A549 (cell line): ENCODE measurements around the gene TSTD1. TPM values are rescaled to one million over a fixed set of nuclear protein-coding genes. Genes with fewer than 3 reads are reported as not detected.
"Not testable (repeated sequence)": the region's sequence is repeated elsewhere in the genome, so short reads cannot be mapped to it uniquely, and the experiment has no call there.

ENCODE experiments used
- ATAC-seq, 2 experiments: fragments of 200-7000 bp in 1 of 2; fragments of >200 bp in 1 of 2; cut with Nextera tagmentation in 1 of 2; cut with Tn5 transposase in 1 of 2; 3 replicates each; pipeline versions ENCODE4 v1.8.0 to v1.9.1; 2018 to 2020; ENCODE audit warnings: mild to moderate bottlenecking in 1 of 2, moderate library complexity in 1 of 2
- CTCF ChIA-PET: fragments of 300-600 bp; sonication (Branson Sonifier 250); formaldehyde crosslinking; extraction: SDS; loops from one replicate; lab custom pipeline; 2021; ENCODE audit warnings: antibody characterized with exemption, inconsistent platforms; lab: Yijun Ruan, JAX
- POLR2A ChIA-PET: fragments of 350-600 bp; formaldehyde crosslinking; extraction: SDS; loops from one replicate; lab custom pipeline; 2021; ENCODE audit warnings: antibody characterized with exemption, inconsistent platforms; lab: Yijun Ruan, JAX
- DNase-seq, 2 experiments: peaks; one replicate each; pipeline versions ENCODE4 v3.0.0 to v3.0.0-alpha.2; 2011 to 2016; ENCODE audit warnings: low read depth in 1 of 2, low spot score in 1 of 2
- FAIRE-seq: peaks from 2 replicates; lab custom pipeline; 2011; peaks lifted over from hg19 to GRCh38; lab: Jason Lieb, UNC
- H3K27ac ChIP-seq, 2 experiments: fragments of >200 bp; sonication (Bioruptor Twin); formaldehyde crosslinking; 3 replicates each; pipeline ENCODE4 v1.5.1; 2016 to 2017
- H3K4me1 ChIP-seq: fragments of >200 bp; sonication (Bioruptor Twin); formaldehyde crosslinking; 3 replicates; pipeline ENCODE4 v1.6.1; 2016
- H3K4me2 ChIP-seq: fragments of >200 bp; sonication (Bioruptor Twin); formaldehyde crosslinking; 3 replicates; pipeline ENCODE4 v1.6.1; 2016
- H3K4me3 ChIP-seq: fragments of >200 bp; sonication (Bioruptor Twin); formaldehyde crosslinking; 3 replicates; pipeline ENCODE4 v1.5.1; 2016
- H3K9me3 ChIP-seq: fragments of >200 bp; sonication (Bioruptor Twin); formaldehyde crosslinking; 3 replicates; pipeline ENCODE4 v1.6.1; 2016
- BHLHE40 ChIP-seq: IDR thresholded peaks from 2 replicates; pipeline ENCODE4 v1.6.1; 2012; ENCODE audit warnings: low read depth, low read length, inconsistent platforms
- CBX2 ChIP-seq: fragments of 200-600 bp; sonication (generic); IDR thresholded peaks from 2 replicates; pipeline ENCODE4 v1.6.1; 2016; ENCODE audit warnings: low read depth, mild to moderate bottlenecking, borderline replicate concordance
- CEBPB ChIP-seq, 2 experiments: fragments of >200 bp in 1 of 2; sonication (Bioruptor Twin) in 1 of 2; formaldehyde crosslinking in 1 of 2; IDR thresholded peaks; 2 replicates each; pipeline ENCODE4 v1.6.1; 2012 to 2016
- CTCF ChIP-seq: fragments of >200 bp; sonication (Bioruptor Twin); formaldehyde crosslinking; IDR thresholded peaks from 3 replicates; pipeline ENCODE4 v1.5.1; 2016
- ESRRA ChIP-seq: fragments of 150-350 bp; IDR thresholded peaks from 2 replicates; pipeline ENCODE4 v1.6.1; 2014; ENCODE audit warnings: mild to moderate bottlenecking, low read length, borderline replicate concordance
- FOSB ChIP-seq: fragments of 250-450 bp; sonication (Bioruptor Pico); IDR thresholded peaks from 2 replicates; pipeline ENCODE4 v1.5.0; 2020; ENCODE audit warnings: mild to moderate bottlenecking, moderate library complexity
- FOXS1 ChIP-seq: fragments of 250-450 bp; sonication (Bioruptor Pico); IDR thresholded peaks from 2 replicates; pipeline ENCODE4 v1.5.0; 2020; ENCODE audit warnings: mild to moderate bottlenecking, moderate library complexity
- HES2 ChIP-seq: fragments of >200 bp; sonication (Bioruptor Twin); formaldehyde crosslinking; IDR thresholded peaks from 2 replicates; pipeline ENCODE4 v1.6.1; 2016
- HOXA7 ChIP-seq: fragments of 250-450 bp; sonication (Bioruptor Pico); IDR thresholded peaks from 2 replicates; pipeline ENCODE4 v1.5.0; 2020; ENCODE audit warnings: mild to moderate bottlenecking, moderate library complexity
- JUN ChIP-seq, 2 experiments: fragments of >200 bp; sonication (Bioruptor Twin); formaldehyde crosslinking; IDR thresholded peaks; 2 replicates in 1 of 2; 3 replicates in 1 of 2; pipeline ENCODE4 v1.6.1; 2016 to 2017
- KDM1A ChIP-seq: fragments of 200-600 bp; sonication (generic); IDR thresholded peaks from 2 replicates; pipeline ENCODE4 v1.6.1; 2016; ENCODE audit warnings: low read depth, mild to moderate bottlenecking
- MAFK ChIP-seq: fragments of 450-650 bp; IDR thresholded peaks from 2 replicates; pipeline ENCODE4 v1.6.1; 2014; ENCODE audit not compliant: partially characterized antibody
- MYC ChIP-seq: IDR thresholded peaks from 2 replicates; pipeline ENCODE4 v1.6.1; 2012; ENCODE audit warnings: mild to moderate bottlenecking, inconsistent platforms, low read length, improper control_type of control experiment, borderline replicate concordance
- NR3C1 ChIP-seq: fragments of >200 bp; sonication (Bioruptor Twin); formaldehyde crosslinking; IDR thresholded peaks from 3 replicates; pipeline ENCODE4 v1.6.1; 2017
- POLR2AphosphoS2 ChIP-seq: conservative IDR thresholded peaks from 2 replicates; pipeline ENCODE4 v1.6.1; 2012; ENCODE audit warnings: low read length, improper control_type of control experiment, inconsistent platforms
- TFCP2L1 ChIP-seq: fragments of 250-450 bp; sonication (Bioruptor Pico); IDR thresholded peaks from 2 replicates; pipeline ENCODE4 v1.5.0; 2021; ENCODE audit warnings: mild to moderate bottlenecking
- ZFP36 ChIP-seq: fragments of 450-650 bp; IDR thresholded peaks from 2 replicates; pipeline ENCODE4 v1.6.1; 2014; ENCODE audit warnings: borderline replicate concordance; ENCODE audit not compliant: partially characterized antibody
- ZNF302 ChIP-seq: fragments of 250-450 bp; sonication (Bioruptor Pico); IDR thresholded peaks from 2 replicates; pipeline ENCODE4 v1.9.0; 2021; ENCODE audit warnings: inconsistent platforms, mild to moderate bottlenecking, moderate library complexity
- WGBS: methylation state at CpG from one replicate; pipeline ENCODE4 v1.1.6; 2017; ENCODE audit errors: missing lambda C conversion rate; 5-methylcytosine and 5-hydroxymethylcytosine counted together
- polyA plus RNA-seq, 4 experiments: library from polyadenylated mRNA; depleted of rRNA in 3 of 4; stranded (reverse); fragments of >200 nt; fragmentation: RNase III in 1 of 4; extraction: RNeasy Plus Mini Kit Qiagen cat#74134 plus additional on column Dnase treatment in 1 of 4; gene quantifications; 2 replicates in 3 of 4; 3 replicates in 1 of 4; pipeline ENCODE4 v1.2.3, GENCODE V29; 2011 to 2017
- TF ChIP-seq, protein P1 (sequence below): fragments of 450-650 bp; IDR thresholded peaks from 2 replicates; pipeline ENCODE4 v1.6.1; 2014; ENCODE audit warnings: antibody characterized with exemption
- TF ChIP-seq, protein P2 (sequence below): fragments of 150-350 bp; IDR thresholded peaks from 2 replicates; pipeline ENCODE4 v1.6.1; 2014; ENCODE audit warnings: low read depth, mild to moderate bottlenecking, low read length

The TSTD1 gene
- polyA plus RNA-seq, 2 of the 4 experiments (the other 2 are of a cell fraction): 0.17 TPM; not detected in 1

GRCh38 chr1:161032409-161032808, 6.4 kb downstream of the TSTD1 start:
- DNase-seq: no peak
- no peak overlapping the region for H3K27ac ChIP-seq
- no peaks in the 10 kb centered on the region for H3K9me3 ChIP-seq
- WGBS: 70% methylated on average over 1 of the region's 1 CpG
- FAIRE-seq: no peak
- POLR2A ChIA-PET: no interaction called here
- CTCF ChIA-PET: interaction anchor here (0.9 to 3.2 kb wide), 4 partner anchors 9 to 65 kb away, joined by 3 to 11 read pairs (median 6); partner anchors contain the start of genes KLHDC9 and USF1
- ATAC-seq: no peak
- no peaks in the 10 kb centered on the region for H3K4me1 ChIP-seq
- no peak overlapping the region for H3K4me2 ChIP-seq
- no peak for TF ChIP-seq CEBPB (IDR thresholded peaks at IDR 0.05)
- TF ChIP-seq MYC: no peak
- no peak for TF ChIP-seq MAFK
- TF ChIP-seq ESRRA: no peak
- TF ChIP-seq JUN (IDR thresholded peaks at IDR 0.05): no peak
- no peak for TF ChIP-seq ZNF302
- no peak for TF ChIP-seq ZFP36
- no peak overlapping the region for H3K4me3 ChIP-seq

DNA sequence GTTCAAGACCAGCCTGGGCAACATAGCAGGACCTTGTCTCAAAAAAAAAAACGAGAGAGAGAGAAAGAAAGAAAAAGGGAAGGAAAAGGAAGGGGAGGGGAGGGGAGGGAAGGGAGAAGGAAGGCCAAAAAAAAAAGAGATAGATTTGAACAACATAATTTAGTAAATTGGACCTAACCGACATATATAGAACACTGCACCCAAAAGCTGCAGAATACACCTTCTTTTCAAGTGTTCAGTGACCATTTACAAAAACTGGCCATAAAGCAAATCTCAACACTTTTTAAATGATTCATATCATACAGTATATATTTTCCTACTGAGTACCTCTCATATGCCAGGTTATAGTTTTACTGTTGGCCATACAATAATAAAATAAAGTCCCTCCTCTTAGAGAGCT, 6.9 kb downstream of the TSTD1 start:
- Histone ChIP-seq H3K27ac (no peak overlapping the region), H3K4me1 (no peaks in the 10 kb centered on the region), H3K9me3 (no peaks in the 10 kb centered on the region), H3K4me2 (no peak overlapping the region), H3K4me3 (no peak overlapping the region)
- 50% methylated on average over 2 of the region's 2 CpGs for WGBS
- no peak for FAIRE-seq
- CTCF ChIA-PET: interaction anchor here (1.1 to 3.2 kb wide), 3 partner anchors 10 to 65 kb away, joined by 3 to 11 read pairs (median 9); partner anchors contain the start of gene KLHDC9
- no peak for ATAC-seq
- no peak for DNase-seq
- TF ChIP-seq FOXS1 (CRISPR knock-in tag) (no peak), JUN (IDR thresholded peaks at IDR 0.05) (no peak), BHLHE40 (no peak), CEBPB (IDR thresholded peaks at IDR 0.05) (no peak), POLR2AphosphoS2 (no peak), CTCF (no peak), NR3C1 (no peak), MYC (no peak), ZFP36 (no peak), HES2 (no peak), TFCP2L1 (CRISPR knock-in tag) (no peak), HOXA7 (CRISPR knock-in tag) (no peak), FOSB (CRISPR knock-in tag) (no peak), CBX2 (no peak), KDM1A (no peak)
- TF ChIP-seq, protein P1, sequence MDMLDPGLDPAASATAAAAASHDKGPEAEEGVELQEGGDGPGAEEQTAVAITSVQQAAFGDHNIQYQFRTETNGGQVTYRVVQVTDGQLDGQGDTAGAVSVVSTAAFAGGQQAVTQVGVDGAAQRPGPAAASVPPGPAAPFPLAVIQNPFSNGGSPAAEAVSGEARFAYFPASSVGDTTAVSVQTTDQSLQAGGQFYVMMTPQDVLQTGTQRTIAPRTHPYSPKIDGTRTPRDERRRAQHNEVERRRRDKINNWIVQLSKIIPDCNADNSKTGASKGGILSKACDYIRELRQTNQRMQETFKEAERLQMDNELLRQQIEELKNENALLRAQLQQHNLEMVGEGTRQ: no peak
- TF ChIP-seq, protein P2, sequence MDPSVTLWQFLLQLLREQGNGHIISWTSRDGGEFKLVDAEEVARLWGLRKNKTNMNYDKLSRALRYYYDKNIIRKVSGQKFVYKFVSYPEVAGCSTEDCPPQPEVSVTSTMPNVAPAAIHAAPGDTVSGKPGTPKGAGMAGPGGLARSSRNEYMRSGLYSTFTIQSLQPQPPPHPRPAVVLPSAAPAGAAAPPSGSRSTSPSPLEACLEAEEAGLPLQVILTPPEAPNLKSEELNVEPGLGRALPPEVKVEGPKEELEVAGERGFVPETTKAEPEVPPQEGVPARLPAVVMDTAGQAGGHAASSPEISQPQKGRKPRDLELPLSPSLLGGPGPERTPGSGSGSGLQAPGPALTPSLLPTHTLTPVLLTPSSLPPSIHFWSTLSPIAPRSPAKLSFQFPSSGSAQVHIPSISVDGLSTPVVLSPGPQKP: no peak
- POLR2A ChIA-PET: no interaction called here

DNA sequence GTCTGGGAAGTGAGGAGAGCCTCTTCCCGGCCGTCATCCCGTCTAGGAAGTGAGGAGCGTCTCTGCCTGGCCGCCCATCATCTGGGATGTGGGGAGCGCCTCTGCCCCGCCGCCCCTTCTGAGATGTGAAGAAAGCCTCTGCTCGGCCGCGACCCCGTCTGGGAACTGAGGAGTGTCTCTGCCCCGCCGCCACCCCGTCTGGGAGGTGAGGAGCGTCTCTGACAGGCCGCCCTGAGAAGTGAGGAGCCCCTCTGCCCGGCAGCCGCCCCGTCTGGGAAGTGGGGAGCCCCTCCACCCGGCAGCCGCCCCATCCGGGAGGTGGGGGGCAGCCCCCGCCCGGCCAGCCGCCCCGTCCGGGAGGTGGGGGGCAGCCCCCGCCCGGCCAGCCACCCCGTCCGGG, 9.3 kb downstream of the TSTD1 start:
- H3K9me3 ChIP-seq, FAIRE-seq, ATAC-seq, H3K4me1 ChIP-seq, CTCF ChIA-PET, H3K4me3 ChIP-seq, H3K4me2 ChIP-seq, H3K27ac ChIP-seq, DNase-seq, POLR2A ChIA-PET: not testable (repeated sequence)
- 60% methylated on average over 1 of the region's 32 CpGs for WGBS

- H3K9me3 ChIP-seq, ATAC-seq, H3K4me2 ChIP-seq, H3K4me3 ChIP-seq, H3K27ac ChIP-seq, POLR2A ChIA-PET, DNase-seq, FAIRE-seq: not testable (repeated sequence)
- H3K4me1 ChIP-seq: peaks cover 12% of the 10 kb centered on the region
- 30% methylated on average over 1 of the region's 1 CpG for WGBS
- CTCF ChIA-PET: interaction anchor here (0.5 to 4.3 kb wide), 8 partner anchors 15 to 309 kb away, joined by 3 to 22 read pairs (median 3); partner anchors contain the start of gene KLHDC9
Measured at GRCh38 chr1:161026954-161027353, 11.8 kb downstream of the TSTD1 start.

DNA sequence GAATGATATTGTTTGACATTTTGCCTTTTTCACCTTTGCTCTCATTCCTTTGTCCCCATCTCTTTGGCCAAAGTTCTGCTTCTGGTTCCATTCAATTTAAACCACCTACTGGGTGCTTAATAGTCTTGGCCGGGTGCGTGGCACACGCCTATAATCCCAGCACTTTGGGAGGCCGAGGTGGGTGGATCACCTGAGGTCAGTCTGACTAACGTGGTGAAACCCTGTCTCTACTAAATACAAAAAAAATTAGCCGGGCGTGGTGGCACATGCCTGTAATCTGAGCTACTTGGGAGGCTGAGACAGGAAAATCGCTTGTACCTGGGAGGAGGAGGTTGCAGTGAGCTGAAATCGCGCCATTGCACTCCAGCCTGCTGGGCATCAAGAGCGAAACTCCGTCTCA, 16.3 kb downstream of the TSTD1 start:
- H3K9me3 ChIP-seq, ATAC-seq, FAIRE-seq, DNase-seq: not testable (repeated sequence)
- peak overlapping the region; percentile 41 to 84; a peak in 4 of 6 replicates for H3K27ac ChIP-seq
- CTCF ChIA-PET: interaction anchor here (0.7 to 3.9 kb wide), 3 partner anchors 32 to 152 kb away, joined by 4 to 18 read pairs (median 17); partner anchors contain the start of gene KLHDC9
- peak overlapping the region; percentile 67; the same call in 1 of the 3 replicates for H3K4me3 ChIP-seq
- H3K4me2 ChIP-seq: peak overlapping the region; percentile 94
- WGBS: 39% methylated on average over 12 of the region's 12 CpGs
- H3K4me1 ChIP-seq: peaks cover 43% of the 10 kb centered on the region
- POLR2A ChIA-PET: interaction anchor here (1.4 to 2.2 kb wide), 2 partner anchors 18 to 23 kb away, joined by 6 to 32 read pairs; partner anchors contain the start of gene USF1
